ENCODE results near the gene LBR.
"Not testable (repeated sequence)": the region's sequence is repeated elsewhere in the genome, so short reads cannot be mapped to it uniquely, and the experiment has no call there.

DNA sequence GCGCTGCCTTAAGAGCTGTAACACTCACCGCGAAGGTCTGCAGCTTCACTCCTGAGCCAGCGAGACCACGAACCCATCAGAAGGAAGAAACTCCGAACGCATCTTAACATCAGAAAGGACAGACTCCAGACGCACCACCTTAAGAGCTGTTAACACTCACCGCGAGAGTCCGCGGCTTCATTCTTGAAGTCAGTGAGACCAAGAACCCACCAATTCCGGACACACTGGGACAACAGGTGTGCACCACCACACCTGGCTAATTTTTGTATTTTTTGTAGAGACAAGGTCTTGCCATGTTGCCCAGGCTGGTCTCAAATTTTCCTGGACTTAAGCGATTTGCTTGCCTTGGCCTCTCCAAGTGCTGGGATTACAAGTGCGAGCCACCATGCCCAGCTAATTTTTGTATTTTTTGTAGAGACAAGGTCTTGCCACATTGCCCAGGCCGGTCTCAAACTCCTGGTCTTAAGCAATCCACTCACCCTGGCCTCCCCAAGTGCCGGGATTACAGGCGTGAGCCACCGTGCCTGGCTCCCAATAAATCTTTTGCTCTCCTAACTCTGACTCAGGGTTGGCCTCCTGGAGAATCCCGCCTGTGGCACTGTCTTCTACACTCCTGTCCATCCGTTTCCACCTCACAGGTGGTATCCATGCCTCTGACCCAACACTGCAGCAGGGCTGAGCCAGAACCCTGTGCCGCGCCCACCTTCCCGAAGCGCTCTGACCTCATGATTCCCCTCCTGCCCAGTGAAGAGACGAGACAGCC lies 46.0 kb upstream of the LBR start:
- TF ChIP-seq YY1 (IDR thresholded peaks at IDR 0.05; ENCODE audit: insufficient read depth, insufficient read length); SUZ12 (IDR thresholded peaks at IDR 0.05; ENCODE audit: extremely low read depth, insufficient read depth, insufficient read length); ZNF274 (IDR thresholded peaks at IDR 0.05; ENCODE audit: low read depth, low read length): not testable (repeated sequence)

Data from NT2/D1 (cell line).